Measurements from ENCODE around the gene AKR7A3. TPM values are rescaled to one million over a fixed set of nuclear protein-coding genes. Genes with fewer than 3 reads are reported as not detected.
"Not testable (repeated sequence)": the region's sequence is repeated elsewhere in the genome, so short reads cannot be mapped to it uniquely, and the experiment has no call there.

The AKR7A3 gene
- polyA plus RNA-seq, 5 donors: 0.86 to 2.4 (median 1.9) TPM

GRCh38 chr1:19319196-19319595 lies 30.6 kb upstream of the AKR7A3 start:
- DNase-seq: no peak

DNA sequence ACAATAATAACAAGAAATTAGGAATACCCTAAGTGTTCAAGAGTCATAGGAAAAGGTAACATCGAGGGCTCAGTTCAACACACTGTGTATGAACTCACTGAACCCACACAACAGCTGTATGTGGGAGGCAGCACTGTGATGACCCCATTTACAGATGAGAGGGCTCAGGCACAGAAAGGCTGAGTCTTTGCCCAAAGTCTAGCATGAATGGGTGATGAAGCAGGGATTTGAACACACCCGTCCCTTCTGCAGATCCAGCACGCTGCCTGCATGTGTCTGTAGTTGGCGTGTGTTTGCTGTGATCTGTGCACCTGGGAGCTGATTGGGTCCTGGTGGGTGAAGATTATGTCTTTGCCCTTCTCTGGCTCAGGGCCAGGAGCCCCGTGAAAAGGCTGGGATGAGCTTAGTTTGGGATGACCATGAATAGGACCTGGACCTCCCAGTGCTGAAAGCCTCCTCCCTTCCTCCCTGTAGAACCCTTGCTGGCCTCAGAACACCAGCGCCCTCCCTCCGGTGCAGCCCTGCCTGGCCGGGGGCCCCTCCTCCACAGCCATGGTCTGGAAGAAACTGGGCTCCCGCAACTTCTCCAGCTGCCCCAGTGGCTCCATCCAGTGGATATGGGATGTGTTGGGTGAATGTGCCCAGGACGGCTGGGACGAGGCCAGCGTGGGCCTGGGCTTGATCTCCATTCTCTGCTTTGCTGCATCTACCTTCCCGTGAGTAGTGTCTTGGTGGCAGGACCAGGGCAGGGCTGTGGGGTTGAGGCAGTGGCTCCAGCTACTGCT lies 28.7 kb upstream of the AKR7A3 start:
- DNase-seq: no peak

DNA sequence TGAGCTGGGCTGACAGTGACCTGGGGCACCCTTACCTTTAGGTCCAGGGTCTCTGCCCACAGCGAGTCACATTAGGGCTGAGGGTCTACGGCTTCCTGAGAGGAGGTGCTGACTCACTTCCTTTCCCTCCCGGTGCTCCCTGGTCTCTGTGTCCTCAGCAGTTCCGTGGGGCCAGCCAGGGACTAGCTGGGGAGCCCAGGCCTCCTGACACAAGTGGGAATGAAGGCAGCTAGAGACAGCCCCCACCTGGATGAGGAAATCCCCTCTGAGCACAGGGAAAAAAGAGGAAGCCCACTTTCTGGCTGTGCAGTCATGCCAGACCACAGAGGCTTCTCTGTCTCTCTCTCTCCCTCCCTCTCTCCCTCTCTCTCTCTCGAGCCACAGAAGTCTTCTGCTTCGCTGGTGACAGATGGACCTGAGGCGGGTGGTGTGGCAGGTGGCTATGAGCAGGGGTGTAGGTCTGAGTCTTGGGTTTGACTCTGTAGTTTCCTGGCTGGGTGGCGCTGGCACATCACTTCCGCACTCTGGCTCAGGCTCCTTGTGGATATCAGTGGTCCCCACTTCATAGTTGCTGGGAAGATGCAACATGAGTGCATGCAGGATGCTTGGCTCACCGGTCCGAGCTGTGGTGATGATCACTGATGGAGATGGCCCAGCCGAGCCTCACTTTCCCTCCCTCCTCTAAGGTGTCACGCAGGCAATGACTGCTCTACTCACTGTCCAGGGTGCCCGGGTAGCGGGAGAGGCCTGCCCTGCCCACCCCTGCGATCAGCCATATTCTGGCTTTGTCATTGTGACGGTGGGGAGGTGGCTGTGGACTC lies 27.0 kb upstream of the AKR7A3 start:
- no peak for DNase-seq

DNA sequence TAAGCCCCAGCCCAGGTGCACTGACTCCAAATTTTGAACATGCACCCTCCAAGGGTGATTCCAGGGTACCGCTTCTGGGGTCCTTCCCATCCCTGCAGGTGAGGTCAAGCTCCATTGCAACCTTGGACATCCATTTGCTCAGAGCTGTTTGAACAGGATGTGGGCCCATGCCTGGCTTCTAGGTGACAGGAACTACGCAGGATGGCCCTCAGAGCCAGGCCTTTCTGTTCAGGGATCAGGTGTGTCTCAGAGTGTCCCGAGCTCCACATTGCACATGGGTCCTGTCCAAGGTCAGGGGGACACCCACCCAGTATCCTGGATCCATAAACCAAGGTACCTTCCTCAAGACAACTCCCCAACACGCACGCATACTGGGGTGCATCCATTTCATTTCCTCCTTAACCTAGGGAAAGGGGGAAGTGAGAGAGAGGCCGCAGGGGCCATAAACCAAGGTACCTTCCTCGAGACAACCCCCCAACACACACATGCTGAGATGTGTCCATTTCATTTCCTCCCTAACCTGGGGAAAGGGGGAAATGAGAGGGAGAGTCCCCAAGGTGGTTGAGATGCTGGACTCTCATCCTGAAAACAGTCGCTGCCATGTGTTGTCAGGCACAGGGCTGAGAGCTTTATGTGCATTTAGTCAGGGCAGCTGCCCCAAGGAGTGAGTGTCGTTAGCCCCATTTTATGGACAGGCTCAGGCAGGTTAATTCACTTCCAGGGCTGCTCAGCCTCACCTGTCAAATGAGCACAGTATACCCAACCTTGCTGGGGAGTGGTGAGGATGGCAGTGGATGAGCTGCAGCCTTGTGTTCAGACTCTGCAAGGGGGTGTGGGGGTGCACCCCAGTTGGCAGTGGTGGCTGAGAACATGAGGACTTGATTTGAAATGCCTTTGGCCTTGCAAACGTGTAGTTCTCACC lies 25.7 kb upstream of the AKR7A3 start:
- DNase-seq: no peak

DNA sequence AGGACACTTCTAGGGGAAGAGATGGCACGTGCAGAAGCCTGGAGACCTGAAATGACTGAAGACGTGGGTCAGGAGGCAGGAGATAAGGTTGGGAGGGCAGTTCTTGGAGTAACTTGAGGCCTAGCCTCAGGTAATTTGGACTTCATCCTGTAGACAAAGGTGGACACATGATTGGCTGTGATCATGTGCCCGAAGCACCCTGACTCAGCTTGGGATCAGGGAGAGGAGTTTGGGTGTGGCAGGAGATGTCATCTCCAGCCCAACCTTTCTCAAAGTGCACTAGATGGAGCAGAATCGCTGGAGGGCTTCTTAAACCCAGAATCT lies 25.0 kb upstream of the AKR7A3 start:
- DNase-seq: no peak

DNA sequence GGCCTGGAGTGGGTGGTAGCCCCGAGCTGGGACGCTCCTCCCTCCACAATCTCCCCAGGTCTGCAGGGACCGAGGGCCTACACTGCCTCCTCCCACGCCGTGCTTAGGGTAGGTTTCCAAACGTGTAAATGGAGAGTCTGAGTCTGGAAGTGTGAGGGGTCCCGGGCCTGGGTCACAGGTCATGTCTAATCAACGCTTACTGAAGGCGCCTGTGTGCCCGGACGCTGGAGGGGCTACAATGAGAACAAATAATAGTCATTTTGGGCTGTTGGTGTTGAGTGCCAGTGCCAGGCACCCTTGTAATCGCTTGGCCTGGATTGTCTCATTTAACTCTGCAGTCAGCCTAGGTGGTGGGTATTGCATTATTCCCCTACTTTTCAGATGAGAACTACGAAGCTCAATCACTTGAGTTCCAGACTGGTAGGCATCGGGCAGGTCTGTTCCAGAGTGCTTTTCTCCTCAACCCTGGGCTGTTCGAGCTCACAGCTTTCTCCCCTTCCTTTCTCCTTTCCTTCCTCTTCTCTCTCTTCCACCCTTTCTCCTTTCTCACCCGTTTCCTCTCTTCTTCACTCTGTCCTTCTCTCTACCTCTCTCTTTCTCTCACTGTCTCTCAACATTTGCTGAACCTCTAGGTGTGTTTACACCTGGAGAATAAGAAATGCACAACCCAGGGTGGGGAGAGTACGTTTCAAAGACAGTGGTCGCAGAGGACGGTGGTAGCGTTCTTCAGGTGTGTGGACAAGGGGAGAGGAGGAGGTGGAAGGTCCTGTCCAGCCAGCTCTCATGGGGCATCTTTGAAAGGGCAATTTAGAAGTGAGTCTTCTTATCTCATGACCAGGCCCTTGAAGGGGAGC lies 24.4 kb upstream of the AKR7A3 start:
- DNase-seq: no peak

DNA sequence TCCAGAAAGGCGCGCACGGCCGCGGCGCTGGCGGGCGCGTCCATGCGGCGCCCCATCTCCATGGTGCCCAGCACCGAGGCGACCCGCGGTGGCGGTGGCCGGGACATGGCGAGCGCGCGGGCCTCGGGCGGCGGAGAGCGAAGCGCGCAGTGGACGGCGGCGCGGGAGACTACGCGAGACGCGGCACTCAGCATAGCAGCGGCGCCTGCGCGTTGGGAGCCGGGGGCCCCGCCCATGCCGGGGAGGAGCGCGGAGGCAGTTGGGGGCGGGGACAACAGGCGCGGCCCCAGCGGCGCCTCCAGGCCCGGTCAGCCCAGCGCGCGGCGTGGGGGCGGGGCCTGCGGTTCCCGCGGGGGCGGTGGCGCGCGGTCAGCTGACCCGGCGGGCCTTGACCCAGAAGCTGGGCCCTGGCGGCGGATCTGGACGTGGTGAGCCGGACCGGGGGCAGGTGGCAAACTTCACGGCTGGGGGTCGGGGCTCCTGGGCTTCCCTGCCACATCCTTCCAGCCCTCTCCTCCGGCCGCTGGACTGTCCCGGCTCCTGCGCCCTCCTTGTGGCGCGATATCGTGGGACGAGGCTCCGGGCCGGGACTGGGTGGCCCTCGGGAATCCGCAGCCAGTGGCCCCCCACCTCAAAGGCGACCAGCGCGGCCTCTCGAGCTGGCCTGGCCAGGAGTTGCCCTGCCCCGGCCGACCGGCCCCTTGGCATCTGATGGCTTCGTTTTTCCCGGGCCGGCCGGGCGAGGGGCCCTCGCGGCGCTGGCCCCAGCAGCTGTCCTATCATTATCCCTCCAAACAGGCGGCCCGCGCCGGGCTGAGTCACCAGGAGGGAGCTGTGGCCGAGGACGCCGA lies 23.6 kb upstream of the AKR7A3 start, which contains the start of the genes AKR7A2 and SLC66A1:
AKR7A2 (minus strand) TSS at position 214 of the 851 bp plus-strand sequence; CDS start at position 194, 20 bp downstream.
SLC66A1 (plus strand) TSS at position 396 of the 851 bp plus-strand sequence. CDS start 5,352 bp downstream, outside the sequence.
- DNase-seq: peak; percentile 94 to 95

GRCh38 chr1:19311503-19311930 lies 22.9 kb upstream of the AKR7A3 start:
- DNase-seq: no peak

DNA sequence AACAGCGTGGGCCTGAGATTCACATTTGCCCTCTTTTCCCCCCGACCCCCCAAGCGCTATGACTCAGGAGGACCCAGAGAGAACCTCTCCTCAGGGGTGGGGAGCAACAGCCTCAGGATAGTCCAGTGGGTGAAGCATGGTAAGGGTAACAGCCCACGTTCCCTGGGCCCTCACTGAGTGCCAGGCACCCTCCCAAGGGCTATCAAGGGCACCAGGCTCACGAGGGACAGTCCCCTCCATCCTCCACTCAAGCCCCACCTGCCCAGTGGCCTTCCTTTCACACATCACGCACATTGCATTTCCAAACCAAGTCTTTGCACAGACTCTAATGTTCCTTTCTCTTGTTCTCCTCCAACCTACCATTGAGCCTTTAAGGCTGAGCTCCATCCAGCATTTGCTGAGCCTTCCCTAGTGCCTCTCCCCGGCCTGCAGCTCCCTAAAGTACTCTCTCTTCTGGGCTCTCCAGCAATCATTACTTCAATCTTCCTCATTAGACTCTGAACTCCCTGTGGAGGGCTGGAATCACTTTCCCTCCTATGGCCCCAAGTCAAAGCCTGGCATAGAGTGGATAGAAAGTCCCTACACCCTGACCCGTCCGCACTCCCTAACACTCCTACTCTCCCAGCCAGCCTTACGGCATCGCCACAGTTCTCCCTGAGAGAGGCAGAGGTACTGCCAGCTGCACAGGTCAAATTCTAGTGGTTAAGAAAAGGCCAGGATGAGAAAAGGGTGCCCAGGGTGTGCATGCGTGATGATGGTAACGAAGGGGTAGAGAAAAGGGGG lies 22.3 kb upstream of the AKR7A3 start:
- DNase-seq: no peak

DNA sequence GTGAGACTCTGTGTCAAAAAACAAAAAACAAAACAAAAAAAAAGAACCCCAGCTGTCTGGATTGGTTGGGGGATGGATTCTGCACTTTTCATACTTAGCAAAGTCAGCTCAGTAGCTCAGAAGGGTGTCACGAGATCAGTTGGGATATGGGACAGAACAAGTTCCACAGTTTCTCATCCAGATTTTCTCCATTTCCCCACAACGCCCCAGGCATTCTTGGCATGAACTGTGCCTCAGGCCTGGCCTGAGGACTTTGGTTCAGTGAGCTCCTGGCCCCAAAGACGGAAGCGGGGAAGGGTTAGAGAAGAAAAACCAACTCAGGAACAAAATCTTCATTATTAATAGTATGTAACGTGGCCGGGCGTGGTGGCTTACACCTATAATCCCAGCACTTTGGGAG lies 21.5 kb upstream of the AKR7A3 start:
- DNase-seq: no peak

DNA sequence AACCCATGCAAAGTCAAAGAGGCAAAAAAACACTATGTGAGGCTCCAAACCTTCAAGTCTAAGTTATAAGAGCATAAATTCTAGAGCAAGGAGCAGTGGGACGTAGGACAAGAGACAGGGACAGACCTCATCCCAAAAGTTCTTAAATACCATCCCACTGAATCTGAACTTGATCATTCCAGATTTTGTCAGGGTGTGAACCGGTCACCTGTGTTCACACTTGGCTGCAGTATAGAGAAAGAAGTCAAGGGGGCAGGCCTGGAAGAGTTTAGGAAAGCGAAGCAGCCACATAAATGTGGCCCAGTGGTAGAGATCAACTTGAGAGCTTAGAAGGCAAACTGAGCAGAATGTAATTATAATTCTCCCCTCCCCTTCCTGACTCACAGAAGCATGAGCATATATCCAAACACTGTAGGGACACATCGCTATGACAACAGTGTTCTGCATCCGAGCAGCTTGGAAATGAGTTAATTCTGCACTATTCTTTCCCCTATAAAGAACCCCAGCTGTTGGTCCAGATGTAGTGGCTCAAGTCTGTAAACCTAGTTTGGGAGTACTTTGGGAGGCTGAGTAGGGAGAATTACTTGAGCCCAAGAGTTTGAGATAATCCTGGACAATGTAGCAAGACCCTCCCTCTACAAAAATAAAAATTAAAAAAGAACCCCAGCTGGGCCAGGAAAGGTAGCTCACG lies 20.7 kb upstream of the AKR7A3 start:
- no peak for DNase-seq

- DNase-seq: no peak
These were observed 19.9 kb upstream of the AKR7A3 start for GRCh38 chr1:19308509-19308907.

- DNase-seq: no peak
These were observed 19.4 kb upstream of the AKR7A3 start for GRCh38 chr1:19307794-19308508.

- DNase-seq: no peak
These were observed 18.4 kb upstream of the AKR7A3 start for GRCh38 chr1:19306941-19307340.

GRCh38 chr1:19305880-19306279 lies 17.3 kb upstream of the AKR7A3 start:
- no peak for DNase-seq

DNA sequence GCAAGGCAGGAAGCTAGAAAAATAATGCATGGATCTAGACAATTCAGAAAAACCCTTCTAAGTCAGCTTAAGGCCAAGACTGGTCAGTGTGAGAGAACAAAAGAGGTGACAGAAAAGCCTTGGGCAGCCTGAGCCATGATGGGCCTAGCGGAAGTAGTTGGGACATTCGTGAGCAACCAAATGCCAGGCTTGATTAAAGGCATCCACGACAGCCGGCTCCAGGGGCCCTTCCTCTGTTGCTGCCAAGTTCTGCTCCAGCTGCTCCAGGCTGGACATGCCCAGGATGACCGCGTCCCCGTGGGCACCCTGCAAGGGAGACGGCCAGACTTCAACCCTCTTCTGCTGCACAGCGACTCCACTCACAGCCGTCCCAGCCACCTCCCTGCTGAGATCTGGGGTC lies 15.5 kb upstream of the AKR7A3 start:
- not testable (repeated sequence) for DNase-seq

- DNase-seq: no peak
These were observed 11.6 kb upstream of the AKR7A3 start for GRCh38 chr1:19300211-19300610.

- no peak for DNase-seq
These were observed 6.1 kb upstream of the AKR7A3 start for GRCh38 chr1:19294638-19295037.
